ENCODE measurements around the gene MBOAT2.

DNA sequence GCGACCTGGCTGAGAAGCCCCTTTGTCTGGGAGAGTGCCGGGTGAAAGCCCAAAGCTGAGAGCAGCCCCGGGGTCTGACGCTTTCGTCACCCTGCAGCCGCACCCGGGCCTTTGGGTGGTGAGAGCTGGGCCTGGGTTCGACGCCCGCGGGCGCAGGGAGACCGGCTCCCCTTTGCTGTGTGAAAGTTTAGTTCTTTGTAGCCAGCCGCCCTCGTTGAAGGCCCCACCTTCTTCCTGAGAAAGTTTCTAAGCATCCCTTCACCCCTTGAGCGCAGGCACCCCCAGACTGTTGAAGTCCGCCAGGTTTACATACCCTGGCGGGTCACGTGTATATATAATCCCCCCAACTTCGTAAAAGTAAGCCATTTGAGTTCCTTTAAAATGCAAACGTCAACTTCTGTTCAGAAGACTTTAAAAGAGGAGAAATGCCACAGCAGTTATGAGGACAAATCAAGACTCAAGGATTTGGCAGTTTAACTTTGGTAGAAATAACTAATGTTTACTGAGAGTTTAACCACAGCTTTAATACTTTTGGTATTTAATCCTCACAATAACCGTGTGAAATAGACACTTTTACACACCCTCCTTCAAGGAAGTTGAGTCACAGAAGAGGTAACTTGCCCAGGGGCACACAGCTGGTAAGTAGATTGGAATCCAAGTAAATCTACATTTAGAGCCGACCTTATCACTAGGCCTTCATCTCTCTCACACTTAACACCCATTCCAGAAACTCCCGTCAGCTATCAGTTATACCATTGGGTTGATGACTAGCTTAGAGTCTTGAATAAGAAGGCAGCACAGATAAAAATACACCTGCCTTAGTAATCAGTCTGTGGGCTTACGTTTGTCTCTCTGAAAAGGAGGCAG, 1.1 kb upstream of the MBOAT2 start:
- TF ChIP-seq, protein P1, sequence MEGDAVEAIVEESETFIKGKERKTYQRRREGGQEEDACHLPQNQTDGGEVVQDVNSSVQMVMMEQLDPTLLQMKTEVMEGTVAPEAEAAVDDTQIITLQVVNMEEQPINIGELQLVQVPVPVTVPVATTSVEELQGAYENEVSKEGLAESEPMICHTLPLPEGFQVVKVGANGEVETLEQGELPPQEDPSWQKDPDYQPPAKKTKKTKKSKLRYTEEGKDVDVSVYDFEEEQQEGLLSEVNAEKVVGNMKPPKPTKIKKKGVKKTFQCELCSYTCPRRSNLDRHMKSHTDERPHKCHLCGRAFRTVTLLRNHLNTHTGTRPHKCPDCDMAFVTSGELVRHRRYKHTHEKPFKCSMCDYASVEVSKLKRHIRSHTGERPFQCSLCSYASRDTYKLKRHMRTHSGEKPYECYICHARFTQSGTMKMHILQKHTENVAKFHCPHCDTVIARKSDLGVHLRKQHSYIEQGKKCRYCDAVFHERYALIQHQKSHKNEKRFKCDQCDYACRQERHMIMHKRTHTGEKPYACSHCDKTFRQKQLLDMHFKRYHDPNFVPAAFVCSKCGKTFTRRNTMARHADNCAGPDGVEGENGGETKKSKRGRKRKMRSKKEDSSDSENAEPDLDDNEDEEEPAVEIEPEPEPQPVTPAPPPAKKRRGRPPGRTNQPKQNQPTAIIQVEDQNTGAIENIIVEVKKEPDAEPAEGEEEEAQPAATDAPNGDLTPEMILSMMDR (conservative IDR thresholded peaks at IDR 0.05; ENCODE audit: low read depth, low read length): no peak
- no peak for TF ChIP-seq EZH2 (IDR thresholded peaks at IDR 0.05; ENCODE audit: borderline replicate concordance, low read depth, low read length, poor library complexity, severe bottlenecking)
